SK-N-MC (cell line): Measurements from ENCODE around the gene HSDL1.

Source experiments
- DNase-seq: peaks from one replicate; pipeline ENCODE4 v3.0.0-alpha.2; 2011; ENCODE audit warnings: low read depth, low spot score
- H3K27ac ChIP-seq: fragments of 200-600 bp; sonication (generic); 2 replicates; pipeline ENCODE4 v1.5.1; 2016; ENCODE audit warnings: mixed run types
- H3K36me3 ChIP-seq: fragments of 200-600 bp; sonication (generic); 2 replicates; pipeline ENCODE4 v1.6.1; 2017; ENCODE audit warnings: antibody characterized with exemption, low read length, mixed read lengths; ENCODE audit not compliant: insufficient read depth
- H3K4me3 ChIP-seq: fragments of 200-600 bp; sonication (generic); 2 replicates; pipeline ENCODE4 v1.5.1; 2016
- H3K9ac ChIP-seq: fragments of 200-600 bp; sonication (generic); 2 replicates; pipeline ENCODE4 v1.8.0; 2017; ENCODE audit warnings: mixed run types, mixed read lengths; ENCODE audit not compliant: insufficient read length
- H3K9me3 ChIP-seq: fragments of 200-600 bp; sonication (generic); 2 replicates; pipeline ENCODE4 v1.6.1; 2017; ENCODE audit warnings: low read depth, mild to moderate bottlenecking, antibody characterized with exemption, low read length, moderate library complexity, mixed read lengths
- EZH2 ChIP-seq: fragments of 200-600 bp; sonication (generic); IDR thresholded peaks from one replicate; pipeline ENCODE4 v1.6.1; 2017; ENCODE audit warnings: antibody characterized with exemption
- FOXP2 ChIP-seq: optimal IDR thresholded peaks from 2 replicates; pipeline ENCODE3; 2011; ENCODE audit warnings: mild to moderate bottlenecking, moderate library complexity; ENCODE audit not compliant: insufficient read depth; ENCODE audit errors: extremely low read length, control extremely low read depth
- POLR2AphosphoS5 ChIP-seq: IDR thresholded peaks from 2 replicates; pipeline ENCODE4 v1.6.1; 2012; ENCODE audit warnings: mild to moderate bottlenecking, low read depth, low read length, borderline replicate concordance

Gene HSDL1

DNA sequence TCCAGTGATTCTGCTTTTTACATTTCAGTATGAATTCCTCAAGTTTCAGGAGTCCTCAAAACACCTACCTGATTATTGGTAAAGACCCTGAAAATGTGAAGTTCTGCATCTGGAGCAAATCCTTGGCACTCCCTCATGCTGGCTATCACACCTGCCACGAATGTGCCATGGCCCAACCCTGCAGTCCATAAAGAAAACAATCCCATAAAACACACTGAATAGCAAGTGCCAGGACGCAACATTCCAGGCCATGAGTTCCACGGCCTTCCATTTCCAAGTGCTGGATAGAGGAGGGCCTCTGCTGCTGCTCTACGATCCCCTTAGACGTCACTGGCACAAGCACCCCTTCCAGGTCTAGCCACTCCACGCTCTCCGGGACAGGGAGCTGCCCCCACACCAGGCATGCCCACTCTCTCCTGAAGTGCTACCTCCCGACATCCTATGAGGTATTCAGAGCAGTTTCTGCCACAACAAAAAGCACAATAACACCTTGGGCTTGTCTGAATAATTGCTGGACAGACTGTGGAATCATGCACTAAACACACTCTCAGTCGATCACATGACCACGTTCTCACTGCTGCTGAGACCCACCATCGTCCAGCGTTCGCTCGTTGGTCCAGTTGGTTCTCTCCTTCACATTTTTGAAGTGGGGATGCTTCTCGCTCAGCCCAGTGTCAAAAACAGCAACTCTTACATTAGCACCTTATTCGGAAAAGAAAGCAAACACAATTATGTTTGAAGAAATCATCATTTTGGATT lies 51.7 kb downstream of the HSDL1 start:
- Histone ChIP-seq H3K4me3 (no peak overlapping the region), H3K27ac (no peak overlapping the region), H3K9ac (no peak overlapping the region), H3K9me3 (no peaks in the 10 kb centered on the region), H3K36me3 (peaks cover 19% of the 10 kb centered on the region; the same call in 1 of the 2 replicates)
- no peak for DNase-seq
- no peak for TF ChIP-seq FOXP2
- TF ChIP-seq POLR2AphosphoS5, result no peak
- no peak for TF ChIP-seq EZH2

DNA sequence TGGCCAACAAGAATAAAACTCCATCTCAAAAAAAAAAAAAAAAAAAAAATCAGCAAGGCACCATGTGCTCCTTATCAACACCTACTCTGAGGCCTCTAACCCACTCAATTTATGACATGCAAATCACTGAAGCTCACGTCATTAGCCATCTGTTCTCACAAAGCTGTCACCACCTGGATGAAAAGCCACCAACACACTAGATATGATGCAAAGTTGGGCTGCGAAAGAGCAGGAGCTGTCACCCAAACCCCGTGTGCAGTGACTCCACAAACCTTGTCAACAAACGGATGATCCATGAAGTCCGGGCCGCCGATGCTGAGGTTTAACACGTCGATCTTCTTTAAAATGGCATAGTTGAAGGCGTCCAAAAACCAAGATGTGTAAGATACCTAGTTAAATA lies 53.5 kb downstream of the HSDL1 start:
- no peak overlapping the region for H3K27ac ChIP-seq
- TF ChIP-seq EZH2, result no peak
- TF ChIP-seq FOXP2, result no peak
- TF ChIP-seq POLR2AphosphoS5, result no peak
- H3K4me3 ChIP-seq, result no peak overlapping the region
- no peak overlapping the region for H3K9ac ChIP-seq
- no peak for DNase-seq
- H3K36me3 ChIP-seq, result peaks cover 19% of the 10 kb centered on the region; the same call in 1 of the 2 replicates
- H3K9me3 ChIP-seq, result no peaks in the 10 kb centered on the region

DNA sequence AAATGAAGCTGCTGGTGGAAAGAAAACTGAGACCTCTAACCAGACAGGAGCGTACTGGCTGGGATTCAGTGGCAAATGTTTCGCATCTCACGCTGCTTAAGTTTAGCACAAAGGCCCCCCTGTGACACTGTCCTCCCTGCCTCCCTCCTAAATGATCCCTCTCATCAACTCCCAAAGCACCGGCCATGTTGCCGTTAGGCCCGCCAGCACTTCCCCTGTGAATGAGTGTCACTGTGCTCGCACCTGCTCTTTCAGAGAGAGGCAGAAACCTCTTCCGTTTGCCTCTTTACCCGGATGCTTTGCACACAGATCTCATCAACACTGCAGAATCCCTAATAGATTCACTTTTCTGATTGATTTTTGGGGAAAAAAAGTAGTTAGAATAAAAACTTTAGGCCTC lies 54.8 kb downstream of the HSDL1 start:
- H3K36me3 ChIP-seq, result peaks cover 19% of the 10 kb centered on the region; the same call in 1 of the 2 replicates
- TF ChIP-seq FOXP2, result no peak
- TF ChIP-seq EZH2, result no peak
- TF ChIP-seq POLR2AphosphoS5, result no peak
- no peak for DNase-seq
- no peak overlapping the region for H3K9ac ChIP-seq
- no peak overlapping the region for H3K27ac ChIP-seq
- H3K9me3 ChIP-seq, result no peaks in the 10 kb centered on the region
- H3K4me3 ChIP-seq, result no peak overlapping the region

DNA sequence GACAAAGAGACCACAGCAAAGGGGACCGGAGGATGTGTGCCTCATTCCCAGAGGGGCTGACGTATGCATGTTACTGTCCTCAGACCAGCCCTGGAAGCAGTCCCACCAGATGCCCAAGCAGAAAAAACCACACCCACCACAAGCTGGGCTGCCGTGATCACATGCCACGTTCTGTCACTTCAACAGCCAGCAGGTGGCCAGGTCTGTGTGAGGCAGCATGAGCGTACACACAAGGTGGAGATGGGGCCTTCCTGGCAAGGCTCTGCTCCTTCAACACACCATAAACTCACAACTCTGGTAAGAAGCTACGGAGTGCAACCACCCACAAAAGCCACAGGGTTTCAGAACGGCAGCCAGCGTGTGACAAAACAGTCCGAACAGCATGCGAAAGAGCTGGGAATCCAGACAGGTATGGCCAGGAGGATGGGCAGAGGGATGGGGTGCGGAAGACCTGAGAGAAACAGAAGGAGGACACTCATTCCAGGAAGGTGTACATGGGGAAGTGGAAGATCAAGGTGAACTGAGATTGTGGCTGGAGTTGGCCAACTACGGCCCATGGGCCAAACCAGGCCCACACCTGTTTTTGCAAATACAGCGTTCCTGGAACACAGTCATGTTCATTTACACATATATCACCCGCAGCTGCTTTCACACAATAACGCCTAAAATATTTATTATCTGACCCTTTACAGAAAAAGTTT lies 56.1 kb downstream of the HSDL1 start:
- H3K9me3 ChIP-seq, result no peaks in the 10 kb centered on the region
- H3K9ac ChIP-seq, result no peak overlapping the region
- no peak for TF ChIP-seq EZH2
- no peak for TF ChIP-seq POLR2AphosphoS5
- TF ChIP-seq FOXP2, result no peak
- peaks cover 22% of the 10 kb centered on the region; the same call in 1 of the 2 replicates for H3K36me3 ChIP-seq
- H3K4me3 ChIP-seq, result no peak overlapping the region
- H3K27ac ChIP-seq, result no peak overlapping the region
- DNase-seq, result no peak

DNA sequence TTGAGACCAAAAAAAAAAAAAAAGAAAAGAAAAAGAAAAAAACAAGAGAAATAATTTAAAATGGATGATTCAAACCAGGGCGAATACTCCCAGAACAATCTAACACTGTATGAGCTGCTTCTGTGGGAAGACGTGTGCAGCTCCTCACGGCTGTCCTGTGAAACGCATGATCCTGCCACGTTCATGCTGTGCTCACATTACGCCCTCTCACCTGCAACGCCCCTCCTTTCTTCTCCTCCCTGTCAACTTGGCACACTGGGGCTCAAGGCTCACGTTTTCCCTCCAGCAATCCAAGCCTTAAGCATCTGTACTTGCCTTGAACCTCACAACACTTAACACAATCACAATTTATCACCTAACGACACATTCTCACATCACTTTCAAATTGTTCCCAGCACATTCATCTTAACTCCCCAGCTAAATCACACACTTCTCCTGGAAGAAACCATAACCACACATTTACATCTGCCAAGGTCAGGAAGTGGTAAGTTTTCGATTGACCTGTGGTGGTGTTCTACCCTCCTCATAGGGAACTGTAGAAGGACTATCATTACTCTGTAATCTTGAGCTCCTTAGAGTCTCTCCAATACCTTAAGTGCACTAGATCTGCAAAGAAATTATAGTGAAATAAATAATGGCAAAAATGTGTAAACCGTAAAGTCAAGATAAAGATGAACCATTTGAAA lies 57.4 kb downstream of the HSDL1 start:
- peaks cover 11% of the 10 kb centered on the region; the same call in 1 of the 2 replicates for H3K36me3 ChIP-seq

DNA sequence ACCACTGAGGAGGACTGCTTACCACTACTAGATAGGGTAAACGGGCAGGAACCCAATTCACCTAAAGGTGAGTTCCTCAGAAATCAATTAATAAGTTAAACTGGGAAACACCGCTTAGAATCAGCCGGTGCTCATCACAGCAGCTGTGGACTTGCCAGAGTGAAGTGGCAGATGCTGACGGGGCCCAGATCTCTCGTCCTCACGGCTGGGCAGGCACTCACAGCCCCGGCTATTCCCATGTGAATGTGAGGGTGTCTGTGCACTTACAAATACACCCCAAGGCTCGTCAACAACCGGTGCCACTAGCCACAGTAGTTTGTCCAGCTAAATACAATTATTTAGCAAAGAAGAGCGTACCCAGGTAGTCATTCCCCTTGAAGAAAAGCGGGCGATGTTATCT lies 58.0 kb downstream of the HSDL1 start:
- Histone ChIP-seq H3K27ac (no peak overlapping the region), H3K4me3 (no peak overlapping the region), H3K36me3 (peaks cover 11% of the 10 kb centered on the region; the same call in 1 of the 2 replicates), H3K9me3 (no peaks in the 10 kb centered on the region), H3K9ac (no peak overlapping the region)
- no peak for TF ChIP-seq FOXP2
- no peak for TF ChIP-seq POLR2AphosphoS5
- no peak for TF ChIP-seq EZH2
- DNase-seq, result no peak

More for the DNA sequence above, 57.4 kb downstream of the HSDL1 start:
- no peak overlapping the region for H3K27ac ChIP-seq
- no peaks in the 10 kb centered on the region for H3K9me3 ChIP-seq
- H3K4me3 ChIP-seq, result no peak overlapping the region
- no peak for DNase-seq
- no peak overlapping the region for H3K9ac ChIP-seq
- TF ChIP-seq POLR2AphosphoS5, result no peak
- TF ChIP-seq EZH2, result no peak

DNA sequence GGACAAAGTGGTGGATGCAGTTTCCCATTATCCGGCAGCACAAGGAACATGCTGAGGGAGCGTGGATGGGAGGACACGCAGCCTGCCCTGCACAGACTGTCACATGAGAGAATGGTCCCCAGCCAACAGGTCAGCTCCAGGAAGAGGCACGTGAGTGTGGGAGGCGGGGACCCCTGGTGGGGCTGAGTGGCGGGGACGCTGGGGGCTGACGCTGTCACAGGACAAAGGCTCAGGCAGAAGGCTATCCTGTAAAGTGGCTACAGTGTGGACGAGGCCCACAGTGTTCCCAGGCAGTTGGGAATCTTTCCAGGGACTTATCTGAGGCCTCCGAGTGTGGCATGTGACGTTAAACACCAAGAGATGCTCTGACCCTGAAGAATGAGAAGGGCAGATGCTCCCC lies 58.6 kb downstream of the HSDL1 start:
- no peak overlapping the region for H3K4me3 ChIP-seq

DNA sequence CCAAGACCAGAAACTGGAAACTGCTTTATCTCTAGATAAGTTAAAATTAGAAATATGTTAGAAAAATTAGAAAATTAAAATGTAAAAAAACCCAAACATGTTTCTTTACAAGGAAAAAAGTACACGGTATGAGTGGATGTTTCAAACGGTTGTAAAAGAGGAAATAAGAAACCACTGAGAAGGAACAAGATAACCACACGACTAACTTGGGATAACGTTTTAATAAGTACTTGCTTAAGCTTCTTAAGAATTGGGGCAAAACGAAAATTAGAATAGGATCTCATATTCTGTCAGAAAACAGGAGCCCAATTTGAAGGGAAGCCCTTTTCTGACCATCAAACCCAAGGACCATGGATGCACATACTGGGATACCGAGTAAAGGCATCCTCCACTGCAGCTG lies 59.2 kb downstream of the HSDL1 start:
- Histone ChIP-seq H3K27ac (no peak overlapping the region), H3K9ac (no peak overlapping the region)
- no peak for DNase-seq

More for the DNA sequence above, 58.6 kb downstream of the HSDL1 start:
- Histone ChIP-seq H3K27ac (no peak overlapping the region), H3K36me3 (peaks cover 6% of the 10 kb centered on the region; the same call in 1 of the 2 replicates), H3K9ac (no peak overlapping the region), H3K9me3 (no peaks in the 10 kb centered on the region)
- no peak for DNase-seq
- TF ChIP-seq POLR2AphosphoS5 (no peak), EZH2 (no peak), FOXP2 (no peak)

More for the DNA sequence above, 59.2 kb downstream of the HSDL1 start:
- Histone ChIP-seq H3K4me3 (no peak overlapping the region), H3K36me3 (peaks cover 6% of the 10 kb centered on the region; the same call in 1 of the 2 replicates), H3K9me3 (no peaks in the 10 kb centered on the region)
- no peak for TF ChIP-seq POLR2AphosphoS5
